ENCODE data around the gene NRF1.

DNA sequence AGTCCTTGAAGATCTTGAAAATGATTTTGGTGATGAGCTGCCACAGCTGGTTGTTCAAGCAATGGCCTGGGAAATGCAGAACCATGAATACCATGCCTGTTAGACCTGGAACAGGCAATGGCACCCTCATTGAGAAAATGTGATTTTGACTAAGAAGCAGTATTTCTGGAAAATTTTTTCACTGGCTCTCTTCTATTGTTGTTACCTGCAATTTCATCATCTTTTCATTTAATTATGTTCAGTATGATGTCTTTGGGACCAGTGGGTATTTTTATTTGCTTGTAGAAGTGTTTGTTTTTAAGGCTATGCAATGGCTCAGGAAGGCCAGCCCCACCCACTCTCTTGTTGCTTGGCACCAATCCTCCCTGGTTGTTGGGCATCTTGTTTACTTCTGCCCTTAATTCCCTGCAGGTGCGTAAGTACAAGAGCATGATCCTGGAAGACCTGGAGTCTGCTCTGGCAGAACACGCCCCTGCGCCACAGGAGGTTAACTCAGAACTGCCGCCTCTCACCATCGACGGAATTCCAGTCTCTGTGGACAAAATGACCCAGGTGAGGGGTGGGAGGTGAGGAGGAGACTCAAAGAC is 78.6 kb downstream of the NRF1 start:
- TF ChIP-seq, protein P1, sequence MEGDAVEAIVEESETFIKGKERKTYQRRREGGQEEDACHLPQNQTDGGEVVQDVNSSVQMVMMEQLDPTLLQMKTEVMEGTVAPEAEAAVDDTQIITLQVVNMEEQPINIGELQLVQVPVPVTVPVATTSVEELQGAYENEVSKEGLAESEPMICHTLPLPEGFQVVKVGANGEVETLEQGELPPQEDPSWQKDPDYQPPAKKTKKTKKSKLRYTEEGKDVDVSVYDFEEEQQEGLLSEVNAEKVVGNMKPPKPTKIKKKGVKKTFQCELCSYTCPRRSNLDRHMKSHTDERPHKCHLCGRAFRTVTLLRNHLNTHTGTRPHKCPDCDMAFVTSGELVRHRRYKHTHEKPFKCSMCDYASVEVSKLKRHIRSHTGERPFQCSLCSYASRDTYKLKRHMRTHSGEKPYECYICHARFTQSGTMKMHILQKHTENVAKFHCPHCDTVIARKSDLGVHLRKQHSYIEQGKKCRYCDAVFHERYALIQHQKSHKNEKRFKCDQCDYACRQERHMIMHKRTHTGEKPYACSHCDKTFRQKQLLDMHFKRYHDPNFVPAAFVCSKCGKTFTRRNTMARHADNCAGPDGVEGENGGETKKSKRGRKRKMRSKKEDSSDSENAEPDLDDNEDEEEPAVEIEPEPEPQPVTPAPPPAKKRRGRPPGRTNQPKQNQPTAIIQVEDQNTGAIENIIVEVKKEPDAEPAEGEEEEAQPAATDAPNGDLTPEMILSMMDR (IDR thresholded peaks at IDR 0.05; ENCODE audit: control extremely low read depth in 1 of 3, insufficient read depth in 1 of 3, low read depth in 1 of 3, low read length in 3 of 3), result no peak
- TF ChIP-seq JUND (IDR thresholded peaks at IDR 0.05; ENCODE audit: low read length), result no peak
- no peak for TF ChIP-seq FOSL1 (IDR thresholded peaks at IDR 0.05; ENCODE audit: insufficient read depth, low read depth, low read length)
- TF ChIP-seq BRCA1 (IDR thresholded peaks at IDR 0.05; ENCODE audit: low read depth, low read length), result no peak
- TF ChIP-seq SIN3A (conservative IDR thresholded peaks at IDR 0.05 in 1 of 2, IDR thresholded peaks at IDR 0.05 in 1 of 2; ENCODE audit: low read depth in 1 of 2, low read length in 2 of 2), result no peak
